K562 (cell line): Measurements from ENCODE around the gene CNNM3. TPM values are rescaled to one million over a fixed set of nuclear protein-coding genes. Genes with fewer than 3 reads are reported as not detected.
A peak's percentile ranks its signal among the peaks of the same experiment; 100 is the strongest.

ENCODE experiments used
- CREM ChIP-seq: IDR thresholded peaks from 2 replicates; pipeline ENCODE4 v1.6.1; 2014; ENCODE audit warnings: antibody characterized with exemption, low read depth
- E2F3 ChIP-seq: fragments of 250-450 bp; sonication (Bioruptor Pico); IDR thresholded peaks from 2 replicates; pipeline ENCODE4 v1.4.0; 2020; ENCODE audit warnings: mild to moderate bottlenecking
- EP400 ChIP-seq: fragments of 450-650 bp; IDR thresholded peaks from 2 replicates; pipeline ENCODE4 v1.6.1; 2017; ENCODE audit warnings: antibody characterized with exemption, mild to moderate bottlenecking, moderate library complexity
- ETS1 ChIP-seq: conservative IDR thresholded peaks from 2 replicates; pipeline ENCODE4 v1.6.1; 2011; ENCODE audit warnings: low read depth, mild to moderate bottlenecking, low read length; ENCODE audit not compliant: control insufficient read depth
- FOXP1 ChIP-seq: sonication (generic); formaldehyde crosslinking; IDR thresholded peaks from 2 replicates; pipeline ENCODE4 v1.8.0; 2022; ENCODE audit warnings: mild to moderate bottlenecking, missing genetic modification reagents
- HBP1 ChIP-seq: fragments of 450-650 bp; formaldehyde crosslinking; IDR thresholded peaks from 2 replicates; pipeline ENCODE4 v1.4.0; 2022; ENCODE audit warnings: missing genetic modification characterization
- HINFP ChIP-seq: fragments of 450-650 bp; conservative IDR thresholded peaks from 2 replicates; pipeline ENCODE4 v1.6.1; 2016; ENCODE audit warnings: missing genetic modification characterization, low read depth, mild to moderate bottlenecking, control low read depth, missing compliant biosample characterization
- HNRNPLL ChIP-seq: fragments of 200-400 bp; formaldehyde crosslinking; IDR thresholded peaks from 2 replicates; pipeline ENCODE4 v1.6.1; 2017; ENCODE audit warnings: low read length, low read depth, mild to moderate bottlenecking; ENCODE audit not compliant: poor library complexity, severe bottlenecking
- ILK ChIP-seq: fragments of 450-650 bp; IDR thresholded peaks from 2 replicates; pipeline ENCODE4 v1.6.1; 2016; ENCODE audit warnings: missing genetic modification characterization, low read depth, mild to moderate bottlenecking, missing compliant biosample characterization, moderate library complexity, borderline replicate concordance
- LARP7 ChIP-seq: fragments of 450-650 bp; IDR thresholded peaks from 2 replicates; pipeline ENCODE4 v1.6.1; 2016
- LEF1 ChIP-seq: fragments of 450-650 bp; IDR thresholded peaks from 2 replicates; pipeline ENCODE4 v1.6.1; 2016; ENCODE audit warnings: mild to moderate bottlenecking
- NRF1 ChIP-seq, 2 experiments: fragments of 450-650 bp; IDR thresholded peaks in 1 of 2; conservative IDR thresholded peaks in 1 of 2; 2 replicates each; pipeline ENCODE4 v1.6.1; 2014; ENCODE audit warnings: mild to moderate bottlenecking in 2 of 2
- PHB2 ChIP-seq: fragments of 450-650 bp; IDR thresholded peaks from 2 replicates; pipeline ENCODE4 v1.6.1; 2017; ENCODE audit warnings: low read depth
- PHF21A ChIP-seq: fragments of 450-650 bp; IDR thresholded peaks from 2 replicates; pipeline ENCODE4 v1.6.1; 2017; ENCODE audit warnings: low read depth, borderline replicate concordance
- POLR2B ChIP-seq: fragments of 450-650 bp; IDR thresholded peaks from 2 replicates; pipeline ENCODE4 v1.6.1; 2018; ENCODE audit warnings: low read depth; ENCODE audit not compliant: partially characterized antibody
- PURB ChIP-seq: sonication (generic); formaldehyde crosslinking; IDR thresholded peaks from 2 replicates; pipeline ENCODE4 v1.9.0; 2021; ENCODE audit warnings: low read depth, mild to moderate bottlenecking, missing genetic modification reagents
- SMAD4 ChIP-seq: fragments of 250-450 bp; sonication (Bioruptor Pico); conservative IDR thresholded peaks from 2 replicates; pipeline ENCODE4 v1.8.0; 2021; ENCODE audit warnings: inconsistent platforms, mild to moderate bottlenecking, moderate library complexity
- TAF7 ChIP-seq: fragments of 450-650 bp; IDR thresholded peaks from 2 replicates; pipeline ENCODE4 v1.6.1; 2016; ENCODE audit warnings: missing genetic modification characterization, missing compliant biosample characterization
- TCFL5 ChIP-seq: fragments of 250-450 bp; sonication (Bioruptor Pico); conservative IDR thresholded peaks from 2 replicates; pipeline ENCODE4 v1.6.1; 2021; ENCODE audit warnings: mild to moderate bottlenecking, moderate library complexity, matching md5 sums
- THAP7 ChIP-seq: fragments of 250-450 bp; sonication (Bioruptor Pico); IDR thresholded peaks from 2 replicates; pipeline ENCODE4 v1.5.0; 2021
- TRIM24 ChIP-seq, 2 experiments: fragments of 450-650 bp; IDR thresholded peaks; 2 replicates each; pipeline ENCODE4 v1.6.1; 2016
- ZNF184 ChIP-seq: sonication (generic); formaldehyde crosslinking; IDR thresholded peaks from 2 replicates; pipeline ENCODE4 v1.5.0; 2020; ENCODE audit warnings: missing genetic modification reagents
- ZNF239 ChIP-seq: fragments of 250-450 bp; sonication (Bioruptor Pico); IDR thresholded peaks from 2 replicates; pipeline ENCODE4 v1.4.0; 2020; ENCODE audit warnings: mild to moderate bottlenecking
- ZNF511 ChIP-seq: sonication (generic); formaldehyde crosslinking; IDR thresholded peaks from 2 replicates; pipeline ENCODE4 v1.8.0; 2022; ENCODE audit warnings: mild to moderate bottlenecking, missing genetic modification reagents
- polyA plus RNA-seq, 8 experiments: library from polyadenylated mRNA; depleted of rRNA in 4 of 8; stranded (reverse) in 5 of 8; unstranded in 3 of 8; fragments of >200 nt; fragmentation: Nextera tagmentation in 2 of 8; fragmentation: Illumina TruSeq in 1 of 8; extraction: Ambion mirVana in 2 of 8; extraction: Trizol in 1 of 8; gene quantifications; 2 replicates each; pipeline versions ENCODE4 v1.2.1 to v1.2.3, GENCODE V29; 2011 to 2014; ENCODE audit warnings: inconsistent platforms in 1 of 8, missing spikeins in 1 of 8
- total RNA-seq, 7 experiments: library from RNA; depleted of rRNA in 6 of 7; stranded (reverse); fragments of >200 nt in 6 of 7; fragmentation: Illumina TruSeq in 2 of 7; extraction: Trizol in 2 of 7; gene quantifications; 2 replicates each; pipeline versions ENCODE4 v1.2.1 to v1.2.3, GENCODE V29; 2011 to 2021; ENCODE audit warnings: low replicate concordance in 1 of 7

Gene CNNM3
- total and polyA plus RNA-seq, 9 of the 15 experiments (the other 6 are each of a cell fraction or from before 2014, with no cell fraction given) = 1.4 to 16.9 (median 6.5) TPM

- TF ChIP-seq CREM = peak; percentile 55
- 0 out of 2 replicates have a peak, but pooled peaks have one; percentile 17 for TF ChIP-seq THAP7 (CRISPR knock-in tag)
- TF ChIP-seq ETS1 = peak; percentile 67; the same call in 1 of the 2 replicates
- TF ChIP-seq E2F3 = peak; percentile 76; the same call in 1 of the 2 replicates
- TF ChIP-seq TAF7 (tag) = no peak
- TF ChIP-seq NRF1 (conservative IDR thresholded peaks at IDR 0.05 in 1 of 2, IDR thresholded peaks at IDR 0.05 in 1 of 2) = peak; percentile 86 to 88
- peak; percentile 80 for TF ChIP-seq SMAD4
- no peak for TF ChIP-seq PHF21A
- no peak for TF ChIP-seq LARP7
- peak; percentile 74 for TF ChIP-seq HNRNPLL
- peak; percentile 56; the same call in 1 of the 2 replicates for TF ChIP-seq FOXP1 (CRISPR knock-in tag)
- peak; percentile 59 for TF ChIP-seq POLR2B
- no peak for TF ChIP-seq TCFL5
- no peak; the same call in 1 of the 2 replicates for TF ChIP-seq EP400
- no peak for TF ChIP-seq HINFP (tag)
- no peak for TF ChIP-seq ILK (tag)
- TF ChIP-seq HBP1 (CRISPR knock-in tag) = no peak
- TF ChIP-seq ZNF239 (CRISPR knock-in tag) = no peak
- TF ChIP-seq PURB (CRISPR knock-in tag) = no peak
- TF ChIP-seq TRIM24 (IDR thresholded peaks at IDR 0.05) = no peak
- TF ChIP-seq PHB2 = no peak
- no peak for TF ChIP-seq LEF1
- TF ChIP-seq ZNF511 (CRISPR knock-in tag) = no peak
- no peak for TF ChIP-seq ZNF184 (CRISPR knock-in tag)
These were observed at the start of gene CNNM3 (continued) for GRCh38 chr2:96816127-96816835.
